Activated T-cell treated with anti-CD3 and anti-CD28 coated beads, Interleukin-2, amount 50 U/mL, for 4 hours (primary cell): ENCODE measurements around the gene CUL3. TPM values are rescaled to one million over a fixed set of nuclear protein-coding genes. Genes with fewer than 3 reads are reported as not detected.
A peak's percentile ranks its signal among the peaks of the same experiment; 100 is the strongest.
"Not testable (repeated sequence)": the region's sequence is repeated elsewhere in the genome, so short reads cannot be mapped to it uniquely, and the experiment has no call there.

Experiments
- ATAC-seq, 2 donors: fragments of 200-7000 bp; cut with Tn5 transposase; one replicate each; pipeline ENCODE4 v1.10.0; 2021
- DNase-seq: peaks from one replicate; pipeline ENCODE4 v3.0.0-alpha.2; 2020
- H3K27me3 Mint-ChIP-seq: one replicate; pipeline ENCODE4 v1.8.0; 2021; ENCODE audit warnings: low read depth, mixed read lengths
- H3K36me3 Mint-ChIP-seq: one replicate; pipeline ENCODE4 v1.8.0; 2022; ENCODE audit warnings: mixed read lengths; ENCODE audit not compliant: insufficient read depth
- H3K4me1 Mint-ChIP-seq: one replicate; pipeline ENCODE4 v1.8.0; 2021; ENCODE audit warnings: low read depth, mixed read lengths
- H3K4me3 Mint-ChIP-seq: one replicate; pipeline ENCODE4 v1.8.0; 2021; ENCODE audit warnings: mild to moderate bottlenecking, moderate library complexity, mixed read lengths
- H3K9me3 Mint-ChIP-seq: one replicate; pipeline ENCODE4 v1.8.0; 2021; ENCODE audit warnings: mixed read lengths
- total RNA-seq, 3 donors: library from RNA; stranded (reverse); gene quantifications; one replicate each; pipeline ENCODE4 v1.2.1, GENCODE V29; 2021

The CUL3 gene
- total RNA-seq, 3 donors from 2014 or later: 83.4 to 88.8 (median 85.2) TPM

DNA sequence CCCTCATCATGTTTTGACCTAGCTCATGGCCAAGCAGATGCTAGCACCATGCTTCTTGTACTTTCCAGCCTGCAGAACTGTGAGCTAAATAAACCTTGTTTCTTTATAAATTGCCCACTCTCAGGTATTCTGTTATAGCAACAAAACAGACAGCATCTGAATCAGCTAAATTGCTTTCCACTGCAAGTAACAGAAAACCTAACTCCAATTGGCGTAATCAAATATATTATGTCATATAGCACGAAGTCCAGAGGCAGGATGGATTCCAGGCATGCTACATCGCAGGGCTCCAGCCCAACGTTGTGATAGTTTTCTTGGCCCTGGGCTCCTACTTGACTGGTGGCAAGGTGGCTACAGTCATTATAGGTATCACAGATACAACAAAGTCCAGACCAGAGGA is 10.4 kb upstream of the CUL3 start:
- ATAC-seq: no peak
- no peak for DNase-seq
- no peaks in the 10 kb centered on the region for H3K4me1 Mint-ChIP-seq
- H3K4me3 Mint-ChIP-seq: no peak overlapping the region
- H3K27me3 Mint-ChIP-seq: peaks cover 11% of the 10 kb centered on the region
- H3K9me3 Mint-ChIP-seq: no peaks in the 10 kb centered on the region
- H3K36me3 Mint-ChIP-seq: no peaks in the 10 kb centered on the region

DNA sequence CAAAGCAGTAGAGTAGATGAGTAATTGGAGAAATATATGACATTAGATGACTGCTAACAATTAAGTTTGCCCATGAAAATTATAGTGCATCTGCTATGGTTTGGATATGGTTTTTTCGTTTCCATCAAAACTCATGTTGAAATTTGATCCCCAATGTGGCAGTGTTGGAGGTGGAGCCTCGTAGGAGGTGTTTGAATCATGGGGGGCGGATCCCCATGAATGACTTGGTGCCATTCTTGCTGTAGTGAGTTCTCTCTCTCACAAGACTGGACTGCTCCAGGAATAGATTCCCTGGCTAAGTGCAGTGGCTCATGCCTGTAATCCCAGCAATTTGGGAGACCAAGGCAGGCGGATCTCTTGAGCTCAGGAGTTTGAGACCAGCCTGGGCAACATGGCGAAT is 9.7 kb upstream of the CUL3 start:
- Mint-ChIP-seq H3K36me3 (no peaks in the 10 kb centered on the region), H3K9me3 (no peaks in the 10 kb centered on the region), H3K27me3 (peaks cover 11% of the 10 kb centered on the region), H3K4me1 (no peaks in the 10 kb centered on the region), H3K4me3 (no peak overlapping the region)
- DNase-seq: no peak
- no peak for ATAC-seq

DNA sequence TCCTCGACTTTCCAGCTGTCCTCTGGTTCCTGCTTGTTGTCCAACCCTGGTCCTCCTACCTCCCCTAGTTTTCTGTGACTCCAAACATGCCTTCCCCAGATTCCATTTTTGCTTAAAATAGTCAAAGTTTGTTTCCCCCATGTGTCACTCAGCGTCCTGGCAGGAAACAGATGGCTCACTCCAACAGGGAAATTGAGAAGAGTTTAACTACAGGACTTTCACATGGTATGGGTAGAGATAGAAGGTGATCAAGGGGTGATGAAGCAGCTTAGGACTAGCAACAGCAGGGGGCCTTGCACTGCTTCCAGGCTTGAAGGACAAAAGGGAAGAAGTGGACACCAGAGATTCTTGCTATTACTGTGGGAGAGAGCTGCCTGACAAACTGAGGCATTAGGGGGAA is 6.1 kb upstream of the CUL3 start:
- DNase-seq (no peak), ATAC-seq (no peak)
- H3K4me1 Mint-ChIP-seq: peaks cover 2% of the 10 kb centered on the region
- H3K4me3 Mint-ChIP-seq: no peak overlapping the region
- peaks cover 6% of the 10 kb centered on the region for H3K27me3 Mint-ChIP-seq
- no peaks in the 10 kb centered on the region for H3K9me3 Mint-ChIP-seq
- H3K36me3 Mint-ChIP-seq: no peaks in the 10 kb centered on the region

DNA sequence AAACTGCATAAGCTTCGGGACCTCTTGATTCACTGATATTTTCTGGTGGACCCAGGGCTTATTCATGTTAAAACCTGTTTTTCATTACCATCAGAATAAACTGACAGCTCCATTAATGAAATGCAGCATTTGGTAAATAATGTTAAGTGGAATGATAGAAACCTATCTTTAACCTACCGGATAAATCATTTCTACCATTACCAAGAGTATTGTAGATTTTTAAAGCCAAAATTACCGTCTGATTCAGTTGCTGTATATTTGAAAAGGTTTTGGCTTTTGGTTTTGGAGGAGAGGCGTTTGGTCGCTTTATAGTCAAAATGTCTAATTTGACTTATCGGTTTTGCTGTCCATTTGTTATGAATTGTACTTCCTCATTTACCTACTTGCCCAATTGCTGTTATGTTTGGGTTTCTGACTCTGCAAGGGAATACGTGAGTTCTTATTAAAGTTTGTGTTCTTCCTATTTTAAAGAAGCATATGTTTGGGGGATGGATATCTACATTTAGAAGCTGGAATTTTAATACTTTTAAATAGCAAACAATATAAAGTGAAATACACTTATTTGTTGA is 1.0 kb upstream of the CUL3 start:
- no peaks in the 10 kb centered on the region for H3K9me3 Mint-ChIP-seq
- peak overlapping the region; percentile 88 for H3K4me3 Mint-ChIP-seq
- ATAC-seq (no peak), DNase-seq (no peak)
- H3K36me3 Mint-ChIP-seq: peaks cover 10% of the 10 kb centered on the region
- peaks cover 33% of the 10 kb centered on the region for H3K4me1 Mint-ChIP-seq
- no peaks in the 10 kb centered on the region for H3K27me3 Mint-ChIP-seq

DNA sequence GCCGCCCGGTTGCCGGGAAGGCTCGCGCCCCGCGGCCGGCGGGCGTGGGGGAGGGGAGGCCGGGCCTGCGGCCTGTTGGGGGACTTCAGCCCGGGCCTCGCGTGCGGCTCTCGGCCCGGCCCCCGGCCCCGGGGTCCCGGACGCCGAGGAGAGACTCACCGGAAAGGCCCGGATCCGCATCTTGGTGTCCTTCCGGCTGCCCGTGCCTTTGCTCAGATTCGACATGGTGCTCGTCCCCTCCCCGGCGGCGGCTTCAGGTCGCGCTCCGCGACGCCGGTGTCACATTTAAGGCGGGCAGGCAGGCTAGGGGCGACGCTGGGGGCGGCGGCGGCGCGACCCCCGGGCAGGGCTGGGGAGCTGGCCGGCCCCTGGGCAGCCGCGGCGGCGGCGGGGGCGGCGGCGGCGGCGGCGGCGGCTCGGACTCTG is 365 bp downstream of the CUL3 start:
- peak; percentile 53 to 59 for ATAC-seq
- H3K4me1 Mint-ChIP-seq: peaks cover 46% of the 10 kb centered on the region
- H3K4me3 Mint-ChIP-seq: peak overlapping the region; percentile 85
- peaks cover 12% of the 10 kb centered on the region for H3K36me3 Mint-ChIP-seq
- DNase-seq: peak; percentile 37
- no peaks in the 10 kb centered on the region for H3K27me3 Mint-ChIP-seq
- H3K9me3 Mint-ChIP-seq: no peaks in the 10 kb centered on the region

DNA sequence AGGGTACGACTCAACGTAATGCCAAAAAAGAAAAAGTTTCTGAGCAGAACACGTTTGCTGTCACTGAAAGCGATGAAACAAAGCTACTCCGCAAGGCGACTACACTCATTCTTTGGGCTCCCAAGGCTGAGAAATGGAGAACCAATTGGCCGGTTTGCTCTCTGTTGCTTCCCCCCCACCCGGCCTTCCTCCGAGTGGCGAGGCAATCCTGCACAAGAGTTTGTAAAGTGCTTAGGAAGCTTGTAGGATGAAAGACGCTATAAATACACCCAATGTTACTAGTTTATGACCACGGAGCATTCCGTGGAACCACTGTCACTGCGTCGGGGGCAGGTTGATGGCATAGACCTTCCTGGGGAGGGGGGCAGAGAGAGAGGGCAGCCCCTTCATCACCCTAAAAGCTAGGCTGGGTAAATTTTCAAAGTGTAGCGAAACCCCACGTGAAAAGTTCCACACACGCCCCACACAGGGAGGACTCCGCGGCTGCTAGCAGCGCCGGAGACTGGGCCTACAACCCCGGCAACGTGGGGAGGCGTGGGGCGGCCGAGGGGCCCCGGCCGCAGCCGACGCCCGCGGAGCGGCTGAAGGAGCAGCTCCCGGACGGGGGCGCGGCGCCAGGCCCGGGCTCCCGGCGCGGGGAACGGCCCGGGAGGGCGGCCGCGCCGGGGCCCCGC is 915 bp downstream of the CUL3 start:
- DNase-seq (peak; percentile 18), ATAC-seq (peak; percentile 4)
- H3K9me3 Mint-ChIP-seq: no peaks in the 10 kb centered on the region
- no peaks in the 10 kb centered on the region for H3K27me3 Mint-ChIP-seq
- H3K4me1 Mint-ChIP-seq: peaks cover 51% of the 10 kb centered on the region
- peak overlapping the region; percentile 99 for H3K4me3 Mint-ChIP-seq
- H3K36me3 Mint-ChIP-seq: peaks cover 12% of the 10 kb centered on the region

DNA sequence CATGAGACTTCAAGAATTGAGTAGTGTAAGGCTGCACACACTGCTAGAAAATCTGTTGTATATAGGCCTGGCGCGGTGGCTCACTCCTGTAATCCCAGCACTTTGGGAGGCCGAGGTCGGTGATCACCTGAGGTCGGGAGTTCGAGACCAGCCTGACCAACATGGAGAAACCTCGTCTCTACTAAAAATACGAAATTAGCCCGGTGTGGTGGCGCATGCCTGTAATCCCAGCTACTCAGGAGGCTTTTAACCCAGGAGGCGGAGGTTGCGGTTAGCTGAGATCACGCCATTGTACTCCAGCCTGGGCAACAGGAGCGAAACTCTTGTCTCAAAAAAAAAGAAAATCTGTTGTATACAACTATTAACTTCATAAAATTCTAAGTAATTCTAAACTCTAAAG is 2.1 kb downstream of the CUL3 start:
- H3K36me3 Mint-ChIP-seq: peaks cover 12% of the 10 kb centered on the region
- not testable (repeated sequence) for H3K9me3 Mint-ChIP-seq, DNase-seq, H3K27me3 Mint-ChIP-seq, ATAC-seq
- peak overlapping the region; percentile 99 for H3K4me3 Mint-ChIP-seq
- peaks cover 61% of the 10 kb centered on the region for H3K4me1 Mint-ChIP-seq

DNA sequence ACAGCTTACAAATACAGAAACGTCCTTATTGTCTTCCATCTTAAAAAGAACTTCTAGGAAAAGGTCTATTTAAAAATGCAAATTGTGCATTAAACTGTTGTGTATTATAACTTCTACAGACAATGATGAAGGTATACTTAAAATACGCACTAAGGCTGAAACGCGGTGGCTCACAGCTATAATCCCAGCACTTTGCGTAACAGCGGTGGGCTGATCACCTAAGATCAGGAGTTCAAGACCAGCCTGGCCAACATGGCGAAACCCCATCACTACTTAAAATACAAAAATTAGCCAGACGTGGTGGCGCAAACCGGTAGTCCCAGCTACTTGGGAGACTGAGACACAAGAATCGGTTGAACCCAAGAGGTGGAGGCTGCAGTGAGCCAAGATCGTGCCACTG is 4.9 kb downstream of the CUL3 start:
- Mint-ChIP-seq H3K4me1 (peaks cover 81% of the 10 kb centered on the region), H3K36me3 (peaks cover 12% of the 10 kb centered on the region), H3K9me3 (no peaks in the 10 kb centered on the region), H3K27me3 (no peaks in the 10 kb centered on the region), H3K4me3 (peak overlapping the region; percentile 20)
- ATAC-seq: no peak
- no peak for DNase-seq

DNA sequence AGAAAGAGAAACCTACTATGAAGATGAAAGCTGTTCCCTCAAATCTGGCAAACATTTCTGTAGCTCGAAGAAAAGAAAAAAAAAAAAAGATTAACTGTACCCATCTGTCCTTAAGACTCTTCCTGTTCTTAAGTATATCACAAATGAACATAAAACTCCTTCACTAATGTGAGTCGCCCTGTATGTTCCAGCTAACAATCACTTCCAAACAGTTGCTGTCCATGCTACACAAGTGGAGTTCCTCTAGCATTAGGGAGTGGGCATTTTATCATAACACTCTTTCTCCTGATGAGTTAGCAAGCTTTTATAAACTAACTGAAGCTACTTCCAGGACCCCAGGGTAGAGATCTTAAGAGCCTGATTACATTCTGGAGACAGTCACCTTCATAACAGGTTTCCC is 5.8 kb downstream of the CUL3 start:
- Mint-ChIP-seq H3K4me1 (peaks cover 89% of the 10 kb centered on the region), H3K36me3 (peaks cover 12% of the 10 kb centered on the region), H3K4me3 (peak overlapping the region; percentile 20), H3K9me3 (no peaks in the 10 kb centered on the region), H3K27me3 (no peaks in the 10 kb centered on the region)
- DNase-seq (no peak), ATAC-seq (no peak)

DNA sequence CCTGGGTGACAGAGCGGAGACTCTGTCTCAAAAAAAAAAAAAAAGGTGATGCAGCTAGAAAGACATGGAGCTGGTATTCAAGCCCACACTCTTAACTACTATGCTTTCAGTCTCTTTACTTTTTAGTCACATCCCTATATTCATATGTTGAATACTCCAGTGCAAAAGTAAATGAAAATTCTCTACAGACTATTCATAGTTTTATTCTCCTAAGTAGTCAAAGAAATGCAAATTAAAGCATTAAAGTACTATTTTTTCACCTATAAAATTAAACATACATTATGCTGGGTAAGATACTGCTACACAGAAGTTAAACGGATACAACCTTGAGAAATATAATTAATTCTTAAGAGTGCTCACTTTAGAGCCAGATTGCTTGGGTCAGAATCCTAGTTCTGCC is 7.6 kb downstream of the CUL3 start:
- Mint-ChIP-seq H3K9me3 (no peaks in the 10 kb centered on the region), H3K36me3 (peaks cover 4% of the 10 kb centered on the region), H3K4me1 (peaks cover 87% of the 10 kb centered on the region), H3K4me3 (no peak overlapping the region), H3K27me3 (no peaks in the 10 kb centered on the region)
- peak in 1 of 2 donors; percentile 12 for ATAC-seq
- no peak for DNase-seq

DNA sequence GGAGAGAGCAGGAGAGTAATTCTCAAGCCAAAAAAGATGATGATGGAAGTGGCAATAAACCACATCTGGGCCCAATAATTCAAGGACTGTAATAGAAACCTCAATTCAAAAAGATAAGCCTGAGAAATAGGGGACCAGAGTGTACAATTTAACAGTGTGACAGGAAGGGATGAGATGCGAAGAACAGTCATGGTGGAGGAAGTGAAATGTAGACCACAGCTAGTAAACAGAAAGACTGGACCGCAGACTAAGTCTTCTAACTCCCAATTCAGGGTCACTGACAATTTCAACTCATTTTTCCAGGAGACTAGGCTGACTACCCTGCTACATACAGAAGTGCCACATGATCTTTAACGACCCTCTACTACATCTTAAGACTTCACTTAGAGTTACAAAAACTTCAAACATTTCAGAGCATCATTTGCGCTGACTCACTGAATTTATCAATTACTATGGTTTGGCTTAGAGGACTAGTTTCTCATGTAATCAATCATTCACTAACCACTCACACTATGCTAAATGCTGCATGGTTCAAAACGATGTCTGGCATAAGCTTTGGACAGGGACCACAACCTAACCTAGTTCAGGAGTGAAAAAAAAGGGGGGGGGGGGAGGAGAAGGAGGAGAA is 9.0 kb downstream of the CUL3 start:
- Mint-ChIP-seq H3K4me1 (peaks cover 90% of the 10 kb centered on the region), H3K36me3 (peaks cover 2% of the 10 kb centered on the region), H3K27me3 (no peaks in the 10 kb centered on the region), H3K9me3 (no peaks in the 10 kb centered on the region), H3K4me3 (peak overlapping the region; percentile 6)
- ATAC-seq (peak; percentile 38 to 43), DNase-seq (no peak)

DNA sequence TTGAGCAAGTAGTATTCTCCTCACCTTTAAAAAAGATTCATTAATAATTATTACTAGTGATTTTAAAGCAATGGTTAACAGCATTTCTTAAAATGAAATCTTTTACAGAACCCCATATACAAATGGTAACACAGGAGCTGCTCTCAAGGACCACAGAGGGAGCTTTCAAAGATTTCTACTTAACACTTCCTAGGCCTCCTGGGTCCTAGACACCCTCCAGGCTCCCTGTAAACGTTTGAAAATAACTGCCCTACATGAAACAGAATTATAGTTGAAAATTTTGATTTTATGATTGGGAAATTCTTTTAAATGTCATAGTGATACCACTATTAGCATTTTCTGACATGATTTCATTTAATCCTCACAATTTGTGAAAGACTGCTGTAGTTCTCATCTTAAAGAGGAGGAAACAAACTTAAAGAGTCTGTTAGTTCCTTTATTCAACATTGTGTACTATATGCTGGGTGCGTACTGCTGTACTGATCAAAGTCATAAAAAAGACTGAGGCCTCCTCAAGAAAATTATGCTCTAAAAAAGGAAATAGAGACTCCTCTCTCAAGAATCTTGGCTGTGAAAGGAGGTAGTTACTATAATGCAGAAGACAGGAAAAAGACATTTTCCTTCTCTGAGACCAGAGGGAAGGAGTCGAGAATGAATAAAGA is 10.6 kb downstream of the CUL3 start:
- no peaks in the 10 kb centered on the region for H3K9me3 Mint-ChIP-seq
- DNase-seq (no peak), ATAC-seq (no peak)
- H3K4me3 Mint-ChIP-seq: peak overlapping the region; percentile 61
- peaks cover 2% of the 10 kb centered on the region for H3K36me3 Mint-ChIP-seq
- H3K4me1 Mint-ChIP-seq: peaks cover 89% of the 10 kb centered on the region
- H3K27me3 Mint-ChIP-seq: no peaks in the 10 kb centered on the region

DNA sequence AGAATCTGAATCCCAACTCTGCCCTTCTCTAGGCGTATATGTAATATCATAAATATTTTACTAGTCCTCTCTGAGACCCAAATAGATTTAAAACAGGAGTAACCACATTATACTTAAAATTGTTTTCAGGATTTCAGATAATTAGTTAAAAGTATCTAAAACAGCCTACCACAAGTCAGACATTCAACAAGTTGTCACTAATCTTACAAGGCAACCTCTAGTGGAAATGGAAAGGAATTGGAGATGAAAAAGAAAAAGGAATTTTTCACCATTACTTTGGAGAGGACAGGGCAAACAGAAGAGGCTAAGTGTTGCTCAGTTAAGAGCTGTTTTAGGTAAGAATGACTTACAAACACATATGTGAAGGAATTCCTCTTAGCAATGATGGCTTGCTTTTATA is 11.4 kb downstream of the CUL3 start:
- ATAC-seq (no peak), DNase-seq (no peak)
- no peaks in the 10 kb centered on the region for H3K27me3 Mint-ChIP-seq
- H3K36me3 Mint-ChIP-seq: peaks cover 4% of the 10 kb centered on the region
- H3K4me1 Mint-ChIP-seq: peaks cover 85% of the 10 kb centered on the region
- H3K9me3 Mint-ChIP-seq: no peaks in the 10 kb centered on the region
- no peak overlapping the region for H3K4me3 Mint-ChIP-seq

DNA sequence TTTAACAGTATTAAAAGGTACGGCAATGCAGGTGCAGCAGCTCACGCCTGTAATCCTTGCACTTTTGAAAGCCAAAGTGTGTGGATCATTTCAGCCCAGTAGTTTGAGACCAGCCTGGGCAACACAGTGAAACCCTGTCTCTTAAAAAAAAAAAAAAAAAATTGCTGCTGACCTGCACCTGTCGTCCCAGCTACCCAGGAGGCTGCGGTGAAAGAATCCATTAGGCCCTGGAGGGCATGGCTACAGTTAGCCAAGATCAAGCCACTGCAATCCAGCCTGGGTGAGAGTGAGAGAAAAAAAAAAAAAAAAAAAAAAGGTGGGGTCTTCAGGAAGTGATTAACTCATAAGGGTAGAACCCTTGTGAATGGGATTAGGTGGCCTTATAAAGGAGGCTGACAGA is 12.8 kb downstream of the CUL3 start:
- Mint-ChIP-seq H3K4me1 (peaks cover 84% of the 10 kb centered on the region), H3K4me3 (no peak overlapping the region), H3K27me3 (no peaks in the 10 kb centered on the region), H3K36me3 (peaks cover 10% of the 10 kb centered on the region), H3K9me3 (peaks cover 5% of the 10 kb centered on the region)
- ATAC-seq: no peak
- no peak for DNase-seq
